GM21367 (cell line): ENCODE data around the gene NAA10.

Experiments
- ATAC-seq: cut with Tn5 transposase; IDR thresholded peaks from one replicate; pipeline ENCODE4 v1.9.1; 2021; ENCODE audit not compliant: unreplicated experiment

NAA10 gene

DNA sequence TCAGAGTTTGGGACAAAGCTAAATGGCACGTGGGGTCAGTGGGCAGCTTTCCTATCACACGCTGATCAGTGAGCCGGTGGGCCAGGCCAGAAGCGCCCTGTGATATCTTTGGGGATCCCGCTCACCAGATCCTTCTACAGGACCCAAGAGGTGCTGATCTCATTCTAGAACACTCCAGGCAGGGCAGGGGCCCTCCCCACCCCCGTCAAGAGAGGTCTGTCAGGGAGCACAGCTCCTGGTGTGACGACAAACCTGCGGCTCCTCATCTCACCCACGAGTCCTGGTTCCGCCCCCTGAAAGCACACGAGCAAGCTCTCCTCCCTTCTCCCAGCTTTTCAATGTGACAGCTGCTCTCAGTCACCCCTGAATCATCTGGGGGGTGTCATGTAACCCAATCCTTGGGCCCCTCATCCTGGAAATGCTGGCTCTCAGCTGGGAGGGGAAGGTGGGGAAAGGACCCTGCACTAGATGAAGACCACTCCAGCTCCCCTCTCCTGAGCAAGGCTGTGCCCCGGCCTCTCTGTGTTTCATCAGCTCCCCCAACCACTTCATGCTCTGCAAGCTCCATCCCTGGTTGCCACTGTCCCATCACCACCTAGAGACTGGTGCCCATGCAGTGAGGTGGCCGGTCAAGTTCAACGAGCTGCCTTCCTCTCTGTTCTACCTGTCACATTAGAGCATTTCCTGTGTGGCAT is 32.2 kb upstream of the NAA10 start:
- no peak for ATAC-seq

DNA sequence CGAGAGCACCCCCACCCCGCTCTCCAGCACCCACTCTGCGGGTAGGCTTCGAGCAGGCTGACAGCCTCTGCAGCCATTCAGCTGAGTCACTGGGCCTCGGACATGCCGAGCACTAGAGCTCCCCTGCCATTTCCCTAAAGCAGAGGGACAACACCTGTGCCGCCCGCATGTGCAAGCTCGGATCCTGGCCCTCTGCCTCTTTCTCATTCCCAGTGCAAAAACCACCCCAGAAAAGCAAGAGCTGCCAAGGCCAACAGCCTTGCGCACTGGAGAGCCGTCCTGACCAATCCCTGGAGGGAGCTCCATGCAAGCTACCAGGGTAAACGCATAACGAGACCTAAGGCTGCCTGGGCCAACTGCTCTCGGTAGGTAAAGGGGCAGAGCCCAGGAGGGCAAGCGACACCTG is 31.4 kb upstream of the NAA10 start:
- no peak for ATAC-seq

DNA sequence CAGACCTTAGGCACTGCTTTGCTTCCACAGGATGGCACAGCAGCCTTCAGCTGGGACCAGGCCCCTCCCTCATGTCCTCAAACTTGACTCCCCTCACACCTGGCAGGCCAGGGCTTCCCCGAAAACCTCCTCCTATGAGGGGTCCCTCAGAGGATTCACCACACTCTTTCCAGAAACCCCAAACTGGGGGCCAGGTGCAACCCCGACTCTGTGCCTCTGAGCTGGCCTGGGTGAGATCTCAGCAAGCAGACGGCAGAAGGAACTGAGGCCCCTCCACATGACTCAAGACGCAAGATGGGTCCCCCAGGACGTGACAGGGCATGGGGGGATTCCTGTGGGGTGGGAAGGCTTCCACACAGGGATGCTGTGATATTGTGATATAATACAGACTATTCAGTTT is 30.6 kb upstream of the NAA10 start:
- ATAC-seq: no peak

DNA sequence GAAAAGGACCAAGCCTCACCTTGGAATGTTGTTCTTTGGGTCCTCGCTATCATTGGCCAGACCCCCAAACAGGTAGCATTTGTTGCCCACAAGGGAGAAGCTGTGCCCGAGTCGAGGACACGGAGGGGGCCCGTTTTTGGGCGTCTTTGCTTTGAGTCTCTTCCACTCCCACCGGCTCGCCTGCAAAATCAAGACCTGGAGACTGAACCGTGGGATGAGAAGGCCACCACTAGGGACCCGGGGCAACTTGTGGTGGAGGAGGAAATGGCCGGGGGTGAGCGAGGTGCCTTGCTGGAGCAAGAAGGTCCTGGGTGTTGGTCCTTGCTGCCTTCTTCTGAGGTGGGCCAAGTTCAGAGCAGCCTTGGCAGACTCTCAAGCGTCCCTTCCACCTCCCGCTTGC is 29.3 kb upstream of the NAA10 start:
- ATAC-seq: no peak

DNA sequence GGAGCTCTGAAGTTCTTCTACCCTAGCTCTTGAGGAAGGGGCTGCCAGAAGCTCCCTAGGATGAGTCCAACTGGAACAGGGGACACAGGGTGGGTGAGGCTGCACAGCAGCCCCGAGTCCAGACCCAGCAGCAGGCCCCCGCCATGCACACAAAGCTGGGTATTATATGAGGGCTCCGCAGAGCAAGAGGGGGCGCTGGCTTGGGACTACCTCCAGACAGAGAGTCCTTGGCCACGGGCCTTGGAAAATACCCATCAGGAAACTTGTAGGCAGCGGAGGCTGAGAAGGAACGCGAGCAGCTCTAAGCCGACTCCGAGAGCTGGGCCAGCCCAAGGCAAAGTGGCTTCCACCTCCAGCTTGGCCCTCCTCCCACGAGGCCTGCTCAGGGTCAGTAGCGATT is 28.7 kb upstream of the NAA10 start:
- ATAC-seq: no peak

DNA sequence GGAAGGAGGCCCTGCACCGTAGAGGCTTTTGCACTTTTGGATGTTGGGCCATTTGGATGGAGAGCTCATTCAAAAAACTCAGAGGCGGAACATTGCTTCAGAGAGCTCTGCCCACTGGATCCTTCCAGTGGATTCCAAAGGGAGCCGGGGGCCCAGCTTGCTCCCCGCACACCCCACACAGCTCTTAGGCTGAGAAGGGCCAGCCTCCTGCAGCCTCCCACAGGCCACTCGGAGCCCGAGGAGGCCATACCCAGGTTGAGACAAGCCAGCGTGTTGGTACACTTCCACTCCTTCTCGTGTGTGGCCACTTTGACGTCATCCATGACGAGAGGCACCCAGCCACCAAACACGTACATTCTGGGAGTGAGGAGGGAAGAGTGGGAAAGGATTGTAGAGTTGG is 26.5 kb upstream of the NAA10 start:
- no peak for ATAC-seq

DNA sequence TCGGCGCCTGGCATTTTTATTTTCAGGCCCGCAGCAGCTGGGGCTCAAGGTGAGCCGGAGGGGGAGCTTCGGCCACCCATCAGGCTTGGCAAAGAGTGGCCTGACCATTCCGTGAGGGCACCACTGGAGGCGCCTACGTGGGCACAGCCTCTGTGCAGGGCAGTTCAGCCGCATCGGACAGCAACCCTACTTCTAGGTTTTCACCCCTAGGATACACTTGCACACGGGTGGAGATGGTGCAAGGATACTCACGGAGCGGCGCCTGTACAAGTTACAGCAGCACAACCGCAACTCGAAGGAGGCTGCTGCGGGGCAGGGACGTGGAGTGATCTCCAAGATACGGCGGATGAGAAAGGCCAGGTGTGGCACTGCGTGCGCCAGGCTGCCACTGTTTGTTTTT is 25.9 kb upstream of the NAA10 start:
- no peak for ATAC-seq

DNA sequence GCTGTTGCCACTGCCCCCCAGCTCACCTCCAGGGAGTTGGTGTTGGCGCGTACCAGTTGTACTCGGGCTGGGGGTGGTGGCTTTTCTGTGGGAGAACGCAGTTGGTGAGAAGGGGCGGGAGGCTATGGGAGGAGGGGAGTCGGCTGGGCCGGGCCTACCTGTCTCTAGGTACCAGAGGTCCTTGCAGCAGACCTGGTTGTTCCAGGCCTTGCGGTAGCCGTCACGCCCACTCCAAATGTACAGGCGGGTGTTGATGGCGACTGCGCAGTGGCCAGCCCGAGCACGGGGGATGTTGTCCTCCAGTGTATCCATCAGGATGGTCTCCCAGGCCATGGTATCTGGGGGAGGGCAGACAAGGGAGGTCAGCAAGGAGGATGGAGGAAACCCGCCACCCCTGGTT is 25.2 kb upstream of the NAA10 start:
- ATAC-seq: no peak

DNA sequence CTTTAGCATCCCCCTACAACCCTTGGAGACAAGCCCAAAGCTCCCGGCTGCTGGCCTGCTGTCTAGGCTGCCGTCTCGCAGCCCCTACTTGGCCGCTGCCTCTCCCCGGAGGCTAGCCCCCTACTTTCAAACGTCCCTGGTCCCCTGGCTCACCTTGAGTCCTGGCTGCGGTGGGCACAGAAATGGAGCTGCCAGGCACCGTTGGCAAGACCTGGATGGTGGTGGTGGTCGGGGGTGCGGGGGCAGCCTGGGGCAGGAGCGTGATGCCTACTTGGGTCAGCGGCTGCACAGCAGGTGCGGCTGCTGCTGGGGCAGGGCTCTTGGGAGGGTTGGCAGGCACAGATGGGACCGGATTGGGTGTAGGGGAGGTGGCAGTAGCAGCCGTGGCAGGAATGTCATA is 24.8 kb upstream of the NAA10 start:
- ATAC-seq: no peak

DNA sequence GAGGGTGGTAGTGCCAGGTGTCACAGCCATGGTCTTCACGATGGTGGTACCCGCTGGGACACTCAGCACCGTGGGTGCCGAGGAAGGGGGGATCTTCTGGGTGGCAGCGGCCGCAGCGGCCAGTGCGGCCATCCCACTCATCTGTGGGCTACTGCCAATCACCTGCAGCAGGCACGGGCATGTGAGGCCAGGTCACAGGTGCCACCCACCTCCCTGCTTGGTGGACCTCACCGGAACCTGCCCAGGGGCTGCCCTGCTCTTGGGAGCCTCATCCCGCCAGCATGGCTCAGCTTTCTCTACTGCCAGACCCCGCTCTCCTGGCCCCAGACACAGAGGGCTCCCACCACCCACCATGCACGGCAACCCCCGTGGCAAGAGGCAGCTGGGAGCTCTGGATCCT is 23.8 kb upstream of the NAA10 start:
- no peak for ATAC-seq

DNA sequence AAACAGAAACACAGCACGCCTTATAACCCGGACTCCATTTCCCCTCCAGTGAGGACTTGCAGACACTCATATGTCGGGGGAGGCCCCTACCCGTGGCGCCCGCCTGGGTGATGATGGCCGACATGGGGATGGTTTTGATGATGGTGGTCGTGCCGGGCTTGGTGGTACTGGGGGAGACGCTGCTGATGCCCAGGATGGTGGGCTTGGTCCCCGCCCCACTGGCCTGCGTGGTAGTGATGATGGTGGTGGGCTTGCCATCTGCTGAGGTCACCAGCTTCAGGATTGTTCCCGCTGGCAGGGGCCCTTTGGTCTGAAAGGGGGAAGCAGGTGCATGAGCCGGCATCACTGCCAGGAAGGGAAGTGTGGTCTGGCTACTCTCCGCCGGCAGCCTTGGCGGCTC is 22.4 kb upstream of the NAA10 start:
- no peak for ATAC-seq

DNA sequence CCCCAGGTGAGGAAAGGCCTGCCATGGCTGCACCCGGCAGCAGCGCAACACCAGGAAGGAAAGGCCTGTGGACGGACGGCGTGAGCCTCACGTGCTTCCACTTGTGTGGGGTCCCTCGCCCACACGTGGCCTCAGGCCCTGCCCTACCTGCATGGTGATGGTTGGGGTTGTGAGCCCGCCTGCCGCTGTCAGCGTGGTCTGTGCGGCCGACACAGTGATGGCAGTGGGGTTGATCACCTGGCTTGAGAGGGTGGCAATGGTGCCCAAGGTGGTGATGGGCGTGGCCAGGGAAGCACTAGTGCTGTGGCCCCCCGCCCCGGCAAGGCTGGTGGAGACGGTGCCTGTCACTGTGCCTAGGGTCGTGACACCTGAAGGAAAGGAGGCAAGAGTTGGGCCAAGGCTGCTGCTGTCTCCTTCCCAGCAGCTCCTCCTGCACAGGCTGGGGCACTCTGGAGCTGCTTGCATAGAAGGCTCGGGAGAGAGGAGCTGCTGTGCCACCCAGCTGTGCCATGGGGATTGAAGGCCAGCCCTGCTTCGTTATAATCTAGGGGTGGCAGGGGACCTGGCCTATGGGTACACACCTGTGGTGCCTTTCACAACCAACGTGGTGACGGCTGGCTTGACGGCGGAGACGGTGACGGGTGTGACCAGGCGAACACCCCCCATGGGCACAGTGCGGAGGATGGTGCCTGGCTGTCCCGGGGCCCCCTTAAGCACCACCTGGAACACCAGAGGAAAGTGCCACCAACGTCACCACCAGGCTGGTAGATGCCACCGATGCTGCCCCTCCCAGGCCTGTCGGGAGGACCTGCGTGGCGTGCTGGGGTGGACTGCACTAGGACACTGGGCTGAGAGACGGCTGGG is 21.4 kb upstream of the NAA10 start:
- no peak for ATAC-seq

DNA sequence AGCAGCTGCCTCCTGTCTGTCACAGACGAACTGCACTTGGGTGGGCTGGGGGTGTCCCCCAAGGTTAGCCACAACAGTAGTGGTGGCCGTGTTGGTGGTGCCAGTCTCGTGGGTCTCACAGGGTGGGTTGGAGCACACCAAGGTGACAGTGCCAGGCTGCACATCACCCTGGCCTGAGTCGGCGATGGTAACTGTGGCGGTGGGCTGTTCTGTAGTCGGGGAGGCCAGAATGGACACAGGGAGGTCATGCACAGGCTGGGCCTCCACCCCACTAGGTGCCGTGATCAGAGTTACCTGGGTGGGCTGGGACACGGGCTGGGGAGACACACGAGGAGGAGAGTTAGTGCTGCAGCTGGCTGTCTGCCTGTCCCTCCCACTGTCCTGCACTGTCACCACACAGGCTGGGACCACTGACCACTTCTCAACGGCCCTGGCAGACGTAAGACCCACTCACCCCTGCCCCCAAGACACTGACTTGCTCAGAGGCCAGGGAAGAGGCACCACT is 20.4 kb upstream of the NAA10 start:
- ATAC-seq: no peak

DNA sequence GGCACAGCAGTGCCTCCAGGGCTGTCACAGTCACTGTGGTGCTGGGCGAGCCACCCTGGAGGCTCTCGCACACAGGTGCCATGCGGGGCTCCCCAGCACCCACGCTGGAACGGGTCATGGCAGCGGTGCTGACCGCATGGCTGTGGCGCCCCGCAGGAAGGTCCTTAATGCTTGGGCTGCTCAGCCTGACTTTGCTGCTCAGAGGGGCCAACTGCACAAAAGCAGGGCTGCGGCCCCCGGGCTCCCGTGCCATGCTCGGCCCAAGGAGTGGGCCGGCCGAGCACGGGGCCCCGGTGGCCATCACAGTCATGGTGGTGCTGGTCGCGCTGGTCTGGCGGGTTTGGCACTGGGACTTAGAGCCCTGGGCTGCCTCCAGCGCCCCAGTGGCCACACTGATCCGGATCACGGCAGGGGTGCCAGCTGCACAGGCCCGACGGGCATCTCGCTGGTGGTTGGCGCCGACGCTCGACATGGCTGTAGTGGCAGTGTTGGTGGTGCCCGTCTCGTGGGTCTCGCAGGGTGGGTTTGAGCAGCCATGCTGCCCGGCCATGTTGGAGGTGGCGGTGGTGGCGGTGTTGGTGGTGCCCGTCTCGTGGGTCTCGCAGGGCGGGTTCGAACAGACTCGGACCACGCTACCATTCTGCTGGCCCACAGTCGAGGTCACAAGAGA is 19.9 kb upstream of the NAA10 start:
- no peak for ATAC-seq

DNA sequence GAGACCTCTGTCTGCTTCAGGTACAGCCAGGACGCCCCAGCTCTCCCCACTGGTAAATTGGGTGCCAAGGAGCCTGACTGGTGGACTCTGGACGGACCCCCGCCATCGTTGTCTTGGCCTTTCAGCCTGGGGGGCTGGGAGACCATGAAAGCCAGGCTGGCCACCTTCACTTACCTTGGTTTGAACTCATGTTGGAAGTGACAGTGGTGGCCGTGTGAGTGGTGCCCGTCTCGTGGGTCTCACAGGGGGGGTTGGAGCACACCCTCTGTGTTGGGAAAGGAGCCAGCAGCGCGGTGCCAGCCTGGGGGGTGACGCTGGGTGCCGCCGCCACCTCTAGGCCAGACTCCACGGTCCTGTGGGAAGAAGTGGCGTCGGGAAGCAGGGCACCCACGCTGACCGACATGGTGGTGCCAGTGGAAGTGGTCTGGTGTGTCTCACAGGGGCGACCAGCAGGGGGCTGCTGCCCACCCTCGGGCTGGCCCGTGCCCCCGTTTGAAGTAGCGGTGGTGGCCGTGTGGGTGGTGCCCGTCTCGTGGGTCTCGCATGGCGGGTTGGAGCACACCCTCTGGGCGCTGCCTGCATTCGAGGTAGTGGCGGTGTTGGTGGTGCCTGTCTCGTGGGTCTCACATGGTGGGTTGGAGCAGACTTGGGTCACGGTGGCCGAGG is 19.2 kb upstream of the NAA10 start:
- no peak for ATAC-seq

DNA sequence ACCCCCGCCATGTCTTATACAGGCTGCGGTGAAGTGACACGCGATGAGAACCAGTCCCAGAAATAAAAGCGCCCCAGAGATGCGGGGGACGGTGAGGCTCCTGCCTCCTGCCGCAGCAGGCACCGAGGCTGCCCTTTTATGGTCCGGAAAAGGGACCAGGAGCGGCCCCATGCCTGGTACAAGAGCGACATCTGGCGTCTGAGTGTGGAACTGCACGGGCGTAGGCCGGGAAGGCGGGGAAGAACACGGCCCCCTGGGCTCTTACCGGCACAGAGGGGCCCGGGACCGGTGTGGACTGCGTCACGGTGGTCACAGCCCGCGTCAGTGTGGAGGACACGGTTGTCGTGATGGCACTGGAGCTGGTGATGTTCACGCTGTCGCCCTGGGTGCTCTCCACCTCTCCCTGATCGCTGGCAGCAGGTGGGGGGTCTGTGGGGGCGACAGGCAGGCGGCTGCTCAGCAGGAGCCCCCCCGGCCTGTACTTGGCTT is 18.5 kb upstream of the NAA10 start:
- no peak for ATAC-seq

DNA sequence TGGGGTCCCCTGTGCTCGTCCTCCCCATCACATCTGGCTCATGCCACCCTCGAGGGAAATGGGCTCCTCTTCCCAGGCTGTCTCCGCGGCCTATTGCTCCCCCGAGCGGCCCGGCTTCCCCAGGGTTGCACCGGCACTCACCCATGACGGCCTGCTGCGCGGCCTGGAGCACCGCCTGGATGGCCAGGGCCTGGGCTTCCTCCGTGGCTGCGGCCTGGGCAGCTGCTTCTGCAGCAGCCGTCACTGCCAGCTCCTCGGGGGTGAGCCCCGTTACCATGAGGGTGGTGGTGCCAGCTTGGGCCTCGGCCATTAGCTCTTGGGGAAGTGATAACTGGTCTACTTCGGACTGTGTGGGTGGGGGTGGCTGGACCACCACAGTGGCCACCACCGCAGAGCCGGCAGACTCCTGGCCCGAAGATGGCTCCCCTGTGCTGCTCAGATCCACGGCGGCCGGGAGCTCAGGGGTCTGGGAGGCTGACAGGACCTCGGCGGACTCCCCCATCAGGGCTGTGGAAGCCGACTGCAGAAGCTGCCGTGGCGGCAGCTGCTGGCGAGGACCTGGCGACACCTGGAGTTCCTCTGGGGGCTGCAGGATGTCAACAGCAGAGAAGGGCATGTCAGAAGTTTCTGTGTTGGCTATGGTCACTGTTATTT is 17.7 kb upstream of the NAA10 start:
- ATAC-seq: no peak

DNA sequence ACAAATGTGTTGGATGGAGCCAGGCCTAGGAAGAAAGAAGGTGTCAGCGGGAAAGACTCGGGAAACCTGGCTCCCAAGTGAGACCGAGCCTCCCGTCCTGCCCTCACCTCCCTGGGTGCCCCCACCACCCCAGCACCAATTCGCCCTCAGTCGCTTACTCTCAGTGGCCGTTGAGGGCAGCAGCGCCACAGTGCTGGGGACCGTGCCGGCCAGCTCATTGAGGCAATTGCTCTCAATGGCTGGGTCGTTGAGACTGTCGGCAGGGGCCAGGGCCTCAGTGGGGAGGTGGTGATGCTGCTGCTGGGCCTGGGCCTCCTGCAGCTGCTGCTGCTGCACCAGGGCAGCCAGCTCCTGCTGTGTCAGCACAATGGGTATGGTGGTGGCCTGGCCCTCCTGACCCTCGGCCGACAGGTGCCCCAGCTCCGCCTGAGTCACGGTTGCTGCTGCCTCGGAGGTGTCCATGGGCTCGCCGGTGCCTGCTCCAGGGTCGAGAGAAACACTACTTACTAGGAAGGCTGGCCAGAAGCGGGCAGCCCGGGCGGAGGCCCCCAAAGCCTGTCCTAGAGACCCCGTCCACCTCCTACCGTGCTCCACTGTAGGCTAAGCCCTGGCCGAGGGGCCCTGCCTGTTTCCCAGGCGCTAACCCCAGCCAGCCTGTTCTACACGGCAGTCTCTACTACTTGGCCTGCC is 17.0 kb upstream of the NAA10 start:
- ATAC-seq: no peak

DNA sequence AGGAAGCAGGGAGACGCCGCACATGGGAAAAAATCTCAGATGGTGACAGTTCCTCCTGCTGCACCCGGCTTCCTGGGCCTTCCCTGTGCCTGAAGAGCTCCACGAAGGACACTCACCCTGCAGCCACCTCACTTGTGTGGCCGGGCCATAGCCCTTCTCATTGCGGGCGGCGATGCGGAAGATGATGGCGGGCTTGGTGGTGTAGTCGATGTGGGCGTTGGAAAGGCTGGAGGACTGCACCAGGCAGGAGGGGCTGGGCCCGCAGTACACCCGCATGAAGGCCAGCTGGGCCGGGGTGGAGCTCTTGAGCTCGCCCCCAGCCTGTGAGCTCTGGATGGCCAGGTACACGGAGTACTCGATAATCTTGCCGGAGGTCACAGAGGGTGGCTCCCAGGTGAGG is 15.3 kb upstream of the NAA10 start:
- no peak for ATAC-seq
